ENCODE data around the gene CRLF3. TPM values are rescaled to one million over a fixed set of nuclear protein-coding genes. Genes with fewer than 3 reads are reported as not detected.
"Not testable (repeated sequence)": the region's sequence is repeated elsewhere in the genome, so short reads cannot be mapped to it uniquely, and the experiment has no call there.

CRLF3 gene
- total and polyA plus RNA-seq, 4 experiments from 2014 or later, result 92.7 to 123 (median 108) TPM

GRCh38 chr17:30814860-30815259 lies 9.6 kb downstream of the CRLF3 start:
- H3K27ac ChIP-seq (ENCODE audit: low read depth, low read length); H3K9me3 ChIP-seq (ENCODE audit: control insufficient read depth in 1 of 2, low read length in 2 of 2); H3K27me3 Mint-ChIP-seq; H3K36me3 ChIP-seq (ENCODE audit: insufficient read depth, low read length); H3K9me3 Mint-ChIP-seq; DNase-seq; H3K4me3 ChIP-seq (ENCODE audit: low read length in 2 of 2); POLR2A ChIA-PET (ENCODE audit: partially characterized antibody); intact Hi-C loops (cut with micrococcal nuclease); H3K4me3 Mint-ChIP-seq; H3K27me3 ChIP-seq (ENCODE audit: insufficient read depth, low read length): not testable (repeated sequence)
- peaks cover 89% of the 10 kb centered on the region for H3K4me1 ChIP-seq (ENCODE audit: insufficient read depth, low read length)
- peak overlapping the region in 1 of 7 donors; percentile 9 for H3K27ac Mint-ChIP-seq
- H3K36me3 Mint-ChIP-seq, result peaks cover 20 to 21% of the 10 kb centered on the region in 2 donors
- peaks cover 35 to 63% (median 49%) of the 10 kb centered on the region in 4 donors for H3K4me1 Mint-ChIP-seq
- CTCF ChIA-PET (ENCODE audit: partially characterized antibody), result interaction anchor here (12.2 kb wide), 1 partner anchor 8 kb away, joined by 271 read pairs; the partner anchor contains the start of gene CRLF3

DNA sequence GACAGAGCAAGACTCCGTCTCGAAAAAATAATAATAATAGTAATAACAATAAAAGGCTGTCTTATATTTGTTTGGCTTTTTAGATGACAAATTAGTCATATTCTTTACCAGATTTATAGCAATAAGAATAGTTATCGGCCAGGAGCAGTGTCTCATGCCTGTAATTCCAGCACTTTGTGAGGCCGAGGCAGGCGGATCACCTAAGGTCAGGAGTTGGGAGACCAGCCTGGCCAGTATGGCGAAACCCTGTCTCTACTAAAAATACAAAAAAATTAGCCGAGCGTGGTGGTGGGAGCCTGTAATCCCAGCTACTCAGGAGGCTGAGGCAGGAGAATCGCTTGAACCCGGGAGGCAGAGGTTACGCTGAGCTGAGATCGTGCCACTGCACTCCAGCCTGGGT lies 10.3 kb downstream of the CRLF3 start:
- H3K4me3 ChIP-seq (ENCODE audit: low read length in 2 of 2); H3K27me3 Mint-ChIP-seq; H3K9me3 ChIP-seq (ENCODE audit: control insufficient read depth in 1 of 2, low read length in 2 of 2); H3K27ac ChIP-seq (ENCODE audit: low read depth, low read length); intact Hi-C loops (cut with micrococcal nuclease); DNase-seq; H3K27me3 ChIP-seq (ENCODE audit: insufficient read depth, low read length); H3K9me3 Mint-ChIP-seq; H3K36me3 ChIP-seq (ENCODE audit: insufficient read depth, low read length); H3K4me3 Mint-ChIP-seq: not testable (repeated sequence)
- H3K4me1 Mint-ChIP-seq, result peaks cover 35 to 63% (median 50%) of the 10 kb centered on the region in 4 donors
- ChIA-PET POLR2A (ENCODE audit: partially characterized antibody) (interaction anchor here (0.6 to 11.2 kb wide), 3 partner anchors 8 to 71 kb away, joined by 3 to 317 read pairs (median 3); partner anchors contain the start of gene CRLF3), CTCF (ENCODE audit: partially characterized antibody) (interaction anchor here (12.2 kb wide), 1 partner anchor 9 kb away, joined by 271 read pairs; the partner anchor contains the start of gene CRLF3)
- H3K4me1 ChIP-seq (ENCODE audit: insufficient read depth, low read length), result peaks cover 89% of the 10 kb centered on the region
- H3K27ac Mint-ChIP-seq, result peak overlapping the region in 2 of 7 donors; percentile 9 to 64
- peaks cover 20 to 21% of the 10 kb centered on the region in 2 donors for H3K36me3 Mint-ChIP-seq

- Histone ChIP-seq H3K36me3 (ENCODE audit: insufficient read depth, low read length) (no peaks in the 10 kb centered on the region), H3K9me3 (ENCODE audit: control insufficient read depth in 1 of 2, low read length in 2 of 2) (no peaks in the 10 kb centered on the region), H3K4me1 (ENCODE audit: insufficient read depth, low read length) (peaks cover 85% of the 10 kb centered on the region), H3K4me3 (ENCODE audit: low read length in 2 of 2) (no peak overlapping the region), H3K27ac (ENCODE audit: low read depth, low read length) (peak overlapping the region; percentile 38), H3K27me3 (ENCODE audit: insufficient read depth, low read length) (no peaks in the 10 kb centered on the region)
- peak overlapping the region; percentile 87 to 96 (median 94) for H3K27ac Mint-ChIP-seq
- H3K36me3 Mint-ChIP-seq, result peaks cover 16 to 23% of the 10 kb centered on the region in 2 donors
- H3K4me1 Mint-ChIP-seq, result peaks cover 36 to 62% (median 50%) of the 10 kb centered on the region in 4 donors
- POLR2A ChIA-PET (ENCODE audit: partially characterized antibody), result interaction anchor here (11.2 kb wide), 1 partner anchor 10 kb away, joined by 317 read pairs; the partner anchor contains the start of gene CRLF3
- peak overlapping the region in 7 of 8 donors; percentile 19 to 87 (median 68) for H3K4me3 Mint-ChIP-seq
- no peak for DNase-seq
- no peaks in the 10 kb centered on the region for H3K9me3 Mint-ChIP-seq
- intact Hi-C loops (cut with micrococcal nuclease), result no loop called here
- H3K27me3 Mint-ChIP-seq, result no peaks in the 10 kb centered on the region
- CTCF ChIA-PET (ENCODE audit: partially characterized antibody), result interaction anchor here (12.2 kb wide), 1 partner anchor 10 kb away, joined by 271 read pairs; the partner anchor contains the start of gene CRLF3
Observed at GRCh38 chr17:30812218-30813177, 12.0 kb downstream of the CRLF3 start.

DNA sequence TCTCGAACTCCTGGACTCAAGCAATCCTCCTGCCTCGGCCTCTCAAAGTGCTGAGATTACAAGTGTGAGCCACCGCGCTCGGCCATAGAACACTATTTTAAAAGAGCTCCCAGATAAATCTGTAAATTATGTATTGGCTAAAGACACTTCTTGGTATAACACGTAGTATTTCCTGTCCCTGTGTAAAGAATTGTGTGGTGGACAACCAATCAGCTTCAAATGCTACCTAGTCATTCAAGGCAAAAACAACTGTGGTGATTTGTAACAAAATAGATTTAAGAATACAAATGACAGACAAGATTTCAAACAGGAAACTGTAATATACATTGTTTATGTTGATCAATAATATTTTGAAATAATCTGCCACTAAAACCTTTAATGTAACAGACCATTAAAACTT lies 14.6 kb downstream of the CRLF3 start:
- intact Hi-C loops (cut with micrococcal nuclease), result loop anchor here (1.0 to 5.0 kb wide), 2 partner anchors 14 to 78 kb away; partner anchors contain the start of gene CRLF3
- DNase-seq, result no peak
- H3K4me3 ChIP-seq (ENCODE audit: low read length in 2 of 2), result peak overlapping the region in 1 of 2 donors; percentile 34
- H3K27ac Mint-ChIP-seq, result peak overlapping the region; percentile 92 to 96 (median 95)
- POLR2A ChIA-PET (ENCODE audit: partially characterized antibody), result interaction anchor here (0.5 to 11.2 kb wide), 7 partner anchors 9 to 1255 kb away, joined by 3 to 317 read pairs (median 4); partner anchors contain the start of gene CRLF3
- H3K27ac ChIP-seq (ENCODE audit: low read depth, low read length), result peak overlapping the region; percentile 52
- peak overlapping the region; percentile 82 to 92 (median 86) for H3K4me3 Mint-ChIP-seq
- no peaks in the 10 kb centered on the region for H3K27me3 ChIP-seq (ENCODE audit: insufficient read depth, low read length)
- H3K4me1 ChIP-seq (ENCODE audit: insufficient read depth, low read length), result peaks cover 89% of the 10 kb centered on the region
- no peaks in the 10 kb centered on the region for H3K36me3 ChIP-seq (ENCODE audit: insufficient read depth, low read length)
- peaks cover 10 to 20% of the 10 kb centered on the region in 2 donors for H3K36me3 Mint-ChIP-seq
- no peaks in the 10 kb centered on the region for H3K27me3 Mint-ChIP-seq
- CTCF ChIA-PET (ENCODE audit: partially characterized antibody), result interaction anchor here (12.2 kb wide), 1 partner anchor 13 kb away, joined by 271 read pairs; the partner anchor contains the start of gene CRLF3
- no peaks in the 10 kb centered on the region for H3K9me3 ChIP-seq (ENCODE audit: control insufficient read depth in 1 of 2, low read length in 2 of 2)
- H3K4me1 Mint-ChIP-seq, result peaks cover 44 to 72% (median 58%) of the 10 kb centered on the region in 4 donors
- peaks cover 0 to 2% (median 0%) of the 10 kb centered on the region in 8 donors for H3K9me3 Mint-ChIP-seq

- no peaks in the 10 kb centered on the region for H3K9me3 ChIP-seq (ENCODE audit: control insufficient read depth in 1 of 2, low read length in 2 of 2)
- Mint-ChIP-seq H3K4me1 (peaks cover 48 to 79% (median 63%) of the 10 kb centered on the region in 4 donors), H3K36me3 (peaks cover 15 to 26% of the 10 kb centered on the region in 2 donors), H3K4me3 (peak overlapping the region; percentile 82 to 92 (median 86)), H3K27ac (peak overlapping the region; percentile 92 to 96 (median 95)), H3K27me3 (no peaks in the 10 kb centered on the region), H3K9me3 (peaks cover 0 to 2% (median 0%) of the 10 kb centered on the region in 8 donors)
- ChIA-PET CTCF (ENCODE audit: partially characterized antibody) (interaction anchor here (1.3 to 12.2 kb wide), 2 partner anchors 10 to 14 kb away, joined by 4 to 271 read pairs; partner anchors contain the start of gene CRLF3), POLR2A (ENCODE audit: partially characterized antibody) (interaction anchor here (0.9 to 11.2 kb wide), 5 partner anchors 8 to 679 kb away, joined by 3 to 317 read pairs (median 4); partner anchors contain the start of gene CRLF3)
- H3K27ac ChIP-seq (ENCODE audit: low read depth, low read length), result peak overlapping the region; percentile 52
- DNase-seq, result peak; percentile 67 to 82 (median 75)
- intact Hi-C loops (cut with micrococcal nuclease), result loop anchor here (1.0 to 5.0 kb wide), 2 partner anchors 15 to 77 kb away; partner anchors contain the start of gene CRLF3
- no peaks in the 10 kb centered on the region for H3K27me3 ChIP-seq (ENCODE audit: insufficient read depth, low read length)
- peak overlapping the region in 1 of 2 donors; percentile 34 for H3K4me3 ChIP-seq (ENCODE audit: low read length in 2 of 2)
- H3K36me3 ChIP-seq (ENCODE audit: insufficient read depth, low read length), result peaks cover 8% of the 10 kb centered on the region
- H3K4me1 ChIP-seq (ENCODE audit: insufficient read depth, low read length), result peaks cover 86% of the 10 kb centered on the region
Observed at GRCh38 chr17:30808785-30809286, 15.7 kb downstream of the CRLF3 start.

- Mint-ChIP-seq H3K4me1 (peaks cover 41 to 76% (median 60%) of the 10 kb centered on the region in 4 donors), H3K36me3 (peaks cover 19 to 32% of the 10 kb centered on the region in 2 donors), H3K4me3 (peak overlapping the region; percentile 65 to 87 (median 78)), H3K9me3 (peaks cover 0 to 2% (median 0%) of the 10 kb centered on the region in 8 donors), H3K27me3 (no peaks in the 10 kb centered on the region), H3K27ac (peak overlapping the region; percentile 78 to 95 (median 91))
- DNase-seq, result no peak
- ChIA-PET CTCF (ENCODE audit: partially characterized antibody) (interaction anchor here (0.6 to 12.2 kb wide), 4 partner anchors 9 to 24 kb away, joined by 3 to 271 read pairs (median 4); partner anchors contain the start of genes ATAD5 and CRLF3), POLR2A (ENCODE audit: partially characterized antibody) (interaction anchor here (1.3 to 11.2 kb wide), 2 partner anchors 14 to 17 kb away, joined by 5 to 317 read pairs; partner anchors contain the start of gene CRLF3)
- H3K36me3 ChIP-seq (ENCODE audit: insufficient read depth, low read length), result peaks cover 17% of the 10 kb centered on the region
- peaks cover 77% of the 10 kb centered on the region for H3K4me1 ChIP-seq (ENCODE audit: insufficient read depth, low read length)
- no peak overlapping the region for H3K4me3 ChIP-seq (ENCODE audit: low read length in 2 of 2)
- intact Hi-C loops (cut with micrococcal nuclease), result loop anchor here (5.0 kb wide), 1 partner anchor 76 kb away; no protein-coding TSS in a partner anchor
- H3K27me3 ChIP-seq (ENCODE audit: insufficient read depth, low read length), result no peaks in the 10 kb centered on the region
- no peak overlapping the region for H3K27ac ChIP-seq (ENCODE audit: low read depth, low read length)
- no peaks in the 10 kb centered on the region for H3K9me3 ChIP-seq (ENCODE audit: control insufficient read depth in 1 of 2, low read length in 2 of 2)
Observed at GRCh38 chr17:30807896-30808295, 16.6 kb downstream of the CRLF3 start.

Data from CD4-positive, alpha-beta memory T cell (primary cell).